ENCODE measurements around the gene PRKCA.

DNA sequence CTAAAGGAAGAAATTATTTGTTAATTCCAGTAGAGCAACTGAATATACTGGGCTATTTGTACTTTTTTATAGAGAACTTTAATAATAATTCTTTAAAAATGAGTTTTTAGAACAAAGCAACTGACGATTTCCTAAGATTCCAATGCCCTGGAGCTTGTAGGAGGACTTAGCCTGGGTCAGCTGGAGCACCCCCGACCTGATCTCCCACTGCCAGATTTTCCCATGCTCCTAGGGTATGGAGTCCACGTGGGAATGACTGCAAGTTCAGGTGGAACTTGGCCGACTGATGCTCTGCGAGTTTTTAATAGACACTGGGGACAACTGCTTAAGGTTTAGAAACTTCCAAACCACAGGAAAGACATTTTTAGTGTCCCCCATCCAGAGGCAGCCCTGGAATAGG, 507.0 kb downstream of the PRKCA start:
- TF ChIP-seq SRF (IDR thresholded peaks at IDR 0.05; ENCODE audit: low read depth in 2 of 2, low read length in 2 of 2) (no peak), CREB1 (IDR thresholded peaks at IDR 0.05; ENCODE audit: low read depth) (no peak), BMI1 (IDR thresholded peaks at IDR 0.05; ENCODE audit: borderline replicate concordance) (no peak), EP300 (IDR thresholded peaks at IDR 0.05; ENCODE audit: borderline replicate concordance in 1 of 2, control insufficient read depth in 1 of 2, low read depth in 2 of 2, low read length in 2 of 2) (no peak), RAD21 (IDR thresholded peaks at IDR 0.05; ENCODE audit: insufficient read depth, low read depth, low read length) (no peak), FOS (IDR thresholded peaks at IDR 0.05; ENCODE audit: borderline replicate concordance, extremely low read depth, insufficient read length) (no peak), POLR2AphosphoS2 (IDR thresholded peaks at IDR 0.05; ENCODE audit: low read depth, low read length) (no peak), TAF1 (IDR thresholded peaks at IDR 0.05; ENCODE audit: borderline replicate concordance, low read depth, low read length) (no peak), SP1 (IDR thresholded peaks at IDR 0.05; ENCODE audit: low read depth, low read length) (no peak), MTA3 (IDR thresholded peaks at IDR 0.05; ENCODE audit: borderline replicate concordance, low read length) (no peak), RUNX3 (IDR thresholded peaks at IDR 0.05; ENCODE audit: low read length) (no peak)
- TF ChIP-seq, protein P1, sequence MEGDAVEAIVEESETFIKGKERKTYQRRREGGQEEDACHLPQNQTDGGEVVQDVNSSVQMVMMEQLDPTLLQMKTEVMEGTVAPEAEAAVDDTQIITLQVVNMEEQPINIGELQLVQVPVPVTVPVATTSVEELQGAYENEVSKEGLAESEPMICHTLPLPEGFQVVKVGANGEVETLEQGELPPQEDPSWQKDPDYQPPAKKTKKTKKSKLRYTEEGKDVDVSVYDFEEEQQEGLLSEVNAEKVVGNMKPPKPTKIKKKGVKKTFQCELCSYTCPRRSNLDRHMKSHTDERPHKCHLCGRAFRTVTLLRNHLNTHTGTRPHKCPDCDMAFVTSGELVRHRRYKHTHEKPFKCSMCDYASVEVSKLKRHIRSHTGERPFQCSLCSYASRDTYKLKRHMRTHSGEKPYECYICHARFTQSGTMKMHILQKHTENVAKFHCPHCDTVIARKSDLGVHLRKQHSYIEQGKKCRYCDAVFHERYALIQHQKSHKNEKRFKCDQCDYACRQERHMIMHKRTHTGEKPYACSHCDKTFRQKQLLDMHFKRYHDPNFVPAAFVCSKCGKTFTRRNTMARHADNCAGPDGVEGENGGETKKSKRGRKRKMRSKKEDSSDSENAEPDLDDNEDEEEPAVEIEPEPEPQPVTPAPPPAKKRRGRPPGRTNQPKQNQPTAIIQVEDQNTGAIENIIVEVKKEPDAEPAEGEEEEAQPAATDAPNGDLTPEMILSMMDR (IDR thresholded peaks at IDR 0.05 in 2 of 3, conservative IDR thresholded peaks at IDR 0.05 in 1 of 3; ENCODE audit: control insufficient read depth in 2 of 3, extremely low read depth in 1 of 3, insufficient read depth in 1 of 3, low read depth in 3 of 3, low read length in 3 of 3): no peak
- TF ChIP-seq, protein P2, sequence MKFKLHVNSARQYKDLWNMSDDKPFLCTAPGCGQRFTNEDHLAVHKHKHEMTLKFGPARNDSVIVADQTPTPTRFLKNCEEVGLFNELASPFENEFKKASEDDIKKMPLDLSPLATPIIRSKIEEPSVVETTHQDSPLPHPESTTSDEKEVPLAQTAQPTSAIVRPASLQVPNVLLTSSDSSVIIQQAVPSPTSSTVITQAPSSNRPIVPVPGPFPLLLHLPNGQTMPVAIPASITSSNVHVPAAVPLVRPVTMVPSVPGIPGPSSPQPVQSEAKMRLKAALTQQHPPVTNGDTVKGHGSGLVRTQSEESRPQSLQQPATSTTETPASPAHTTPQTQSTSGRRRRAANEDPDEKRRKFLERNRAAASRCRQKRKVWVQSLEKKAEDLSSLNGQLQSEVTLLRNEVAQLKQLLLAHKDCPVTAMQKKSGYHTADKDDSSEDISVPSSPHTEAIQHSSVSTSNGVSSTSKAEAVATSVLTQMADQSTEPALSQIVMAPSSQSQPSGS (IDR thresholded peaks at IDR 0.05; ENCODE audit: low read length): no peak

Data from GM12878 (cell line).